ENCODE data around the gene EMC10. TPM values are rescaled to one million over a fixed set of nuclear protein-coding genes. Genes with fewer than 3 reads are reported as not detected.

The EMC10 gene
- polyA plus RNA-seq, 1 of the 3 experiments (the other 2 are of a cell fraction), result 218 TPM

- no peak overlapping the region for H3K4me3 ChIP-seq (ENCODE audit: low read depth in 2 of 2, low read length in 1 of 2)
- H3K27me3 ChIP-seq (ENCODE audit: insufficient read depth), result peaks cover 5% of the 10 kb centered on the region; the same call in 1 of the 2 replicates
- no peaks in the 10 kb centered on the region for H3F3A ChIP-seq (replicated peaks; ENCODE audit: insufficient read depth)
- POLR2A ChIA-PET, result no interaction called here
- no peak overlapping the region for H3K4me2 ChIP-seq
- no peaks in the 10 kb centered on the region for H3K36me3 ChIP-seq (replicated peaks in 1 of 2; ENCODE audit: control insufficient read depth in 1 of 2, insufficient read depth in 2 of 2, low read length in 1 of 2)
- TF ChIP-seq REST (IDR thresholded peaks at IDR 0.05; ENCODE audit: low read depth, low read length), result no peak
- no peak for TF ChIP-seq TEAD4 (IDR thresholded peaks at IDR 0.05; ENCODE audit: borderline replicate concordance, insufficient read depth)
- TF ChIP-seq EP300 (IDR thresholded peaks at IDR 0.05; ENCODE audit: borderline replicate concordance in 1 of 2, low read depth in 1 of 2, low read length in 1 of 2), result no peak
- no peak for TF ChIP-seq TCF12 (IDR thresholded peaks at IDR 0.05)
- TF ChIP-seq JUND (IDR thresholded peaks at IDR 0.05), result no peak
- no peak for TF ChIP-seq GABPA (IDR thresholded peaks at IDR 0.05; ENCODE audit: low read depth)
- TF ChIP-seq FOXM1 (IDR thresholded peaks at IDR 0.05; ENCODE audit: low read depth), result no peak
- TF ChIP-seq EZH2phosphoT487 (IDR thresholded peaks at IDR 0.05; ENCODE audit: borderline replicate concordance, low read depth), result no peak
- no peak for TF ChIP-seq SIN3A (IDR thresholded peaks at IDR 0.05; ENCODE audit: borderline replicate concordance, low read depth, low read length)
- H2AFZ ChIP-seq (ENCODE audit: low read depth), result no peak overlapping the region
- no peak overlapping the region for H3K9ac ChIP-seq
- no peak overlapping the region for H3K27ac ChIP-seq (ENCODE audit: low read depth in 2 of 2, low read length in 1 of 2)
- H3K4me1 ChIP-seq (ENCODE audit: control insufficient read depth in 1 of 2, insufficient read depth in 2 of 2, low read depth in 1 of 2, low read length in 1 of 2), result peaks cover 0 to 3% of the 10 kb centered on the region in 2 experiments; a peak in 1 of 4 replicates
- no peak for DNase-seq
- WGBS (ENCODE audit: low lambda C conversion rate), result 28% methylated on average over 8 of the region's 8 CpGs
- no peaks in the 10 kb centered on the region for H3K9me3 ChIP-seq
- H4K20me1 ChIP-seq (ENCODE audit: insufficient read depth), result no peaks in the 10 kb centered on the region
- H3K9me2 ChIP-seq, result no peaks in the 10 kb centered on the region
- no peaks in the 10 kb centered on the region for H3K79me2 ChIP-seq (ENCODE audit: insufficient read depth)
- CTCF ChIA-PET, result no interaction called here
Measured at GRCh38 chr19:50493171-50493570, 16.9 kb downstream of the EMC10 start.

GRCh38 chr19:50494186-50495019 lies 18.1 kb downstream of the EMC10 start:
- Histone ChIP-seq H3K27me3 (ENCODE audit: insufficient read depth) (peaks cover 5% of the 10 kb centered on the region; the same call in 1 of the 2 replicates), H3K27ac (ENCODE audit: low read depth in 2 of 2, low read length in 1 of 2) (no peak overlapping the region), H3K9me3 (no peaks in the 10 kb centered on the region), H3K36me3 (replicated peaks in 1 of 2; ENCODE audit: control insufficient read depth in 1 of 2, insufficient read depth in 2 of 2, low read length in 1 of 2) (no peaks in the 10 kb centered on the region), H2AFZ (ENCODE audit: low read depth) (no peak overlapping the region), H3F3A (replicated peaks; ENCODE audit: insufficient read depth) (no peaks in the 10 kb centered on the region), H3K9ac (no peak overlapping the region), H3K79me2 (ENCODE audit: insufficient read depth) (no peaks in the 10 kb centered on the region), H3K4me3 (ENCODE audit: low read depth in 2 of 2, low read length in 1 of 2) (no peak overlapping the region), H3K9me2 (no peaks in the 10 kb centered on the region), H4K20me1 (ENCODE audit: insufficient read depth) (no peaks in the 10 kb centered on the region), H3K4me2 (no peak overlapping the region), H3K4me1 (ENCODE audit: control insufficient read depth in 1 of 2, insufficient read depth in 2 of 2, low read depth in 1 of 2, low read length in 1 of 2) (peaks cover 0 to 3% of the 10 kb centered on the region in 2 experiments; a peak in 1 of 4 replicates)
- ChIA-PET CTCF (no interaction called here), POLR2A (no interaction called here)
- no peak for DNase-seq
- TF ChIP-seq REST (IDR thresholded peaks at IDR 0.05; ENCODE audit: low read depth, low read length) (no peak), RFX5 (IDR thresholded peaks at IDR 0.05; ENCODE audit: low read length) (no peak), CTCF (IDR thresholded peaks at IDR 0.05) (no peak), SMC3 (IDR thresholded peaks at IDR 0.05; ENCODE audit: low read depth, low read length) (no peak), EP300 (IDR thresholded peaks at IDR 0.05; ENCODE audit: borderline replicate concordance in 1 of 2, low read depth in 1 of 2, low read length in 1 of 2) (no peak), USF2 (IDR thresholded peaks at IDR 0.05; ENCODE audit: borderline replicate concordance, low read depth, low read length) (no peak)
- WGBS (ENCODE audit: low lambda C conversion rate), result 39% methylated on average over 7 of the region's 7 CpGs

All from SK-N-SH (cell line).